Choroid plexus epithelial cell (primary cell): ENCODE measurements around the gene PLA2G2E.

Experiments
- DNase-seq: peaks from one replicate; pipeline ENCODE4 v3.0.0-alpha.2; 2010; ENCODE audit warnings: low read depth
- H3K4me3 ChIP-seq: 2 replicates; pipeline ENCODE4 v1.5.1; 2011; ENCODE audit warnings: low read depth, mild to moderate bottlenecking, control low read depth, low read length, moderate library complexity
- TF ChIP-seq, protein P1 (sequence below): conservative IDR thresholded peaks from 2 replicates; pipeline ENCODE4 v1.5.1; 2011; ENCODE audit warnings: low read depth, mild to moderate bottlenecking, control low read depth, inconsistent platforms, low read length, moderate library complexity

PLA2G2E gene

DNA sequence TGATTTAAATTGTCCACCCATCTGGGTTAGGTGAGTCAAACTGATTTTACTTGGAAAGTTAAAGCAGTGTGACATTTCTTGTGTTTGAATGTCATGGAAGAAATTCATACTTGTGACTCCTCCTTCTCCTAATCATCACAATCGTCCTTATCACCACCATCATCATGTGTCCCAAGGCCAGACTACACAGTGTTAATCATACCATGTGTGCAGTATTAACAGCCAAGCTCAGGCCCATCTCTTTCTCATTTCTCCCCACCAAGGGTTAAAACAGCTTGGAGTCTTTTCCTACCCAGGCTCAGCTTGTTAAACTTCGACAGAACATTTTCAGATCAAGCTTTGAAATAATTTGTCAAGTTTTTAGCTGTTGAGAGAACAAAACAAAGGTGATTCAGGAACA, 22.5 kb upstream of the PLA2G2E start:
- TF ChIP-seq, protein P1, sequence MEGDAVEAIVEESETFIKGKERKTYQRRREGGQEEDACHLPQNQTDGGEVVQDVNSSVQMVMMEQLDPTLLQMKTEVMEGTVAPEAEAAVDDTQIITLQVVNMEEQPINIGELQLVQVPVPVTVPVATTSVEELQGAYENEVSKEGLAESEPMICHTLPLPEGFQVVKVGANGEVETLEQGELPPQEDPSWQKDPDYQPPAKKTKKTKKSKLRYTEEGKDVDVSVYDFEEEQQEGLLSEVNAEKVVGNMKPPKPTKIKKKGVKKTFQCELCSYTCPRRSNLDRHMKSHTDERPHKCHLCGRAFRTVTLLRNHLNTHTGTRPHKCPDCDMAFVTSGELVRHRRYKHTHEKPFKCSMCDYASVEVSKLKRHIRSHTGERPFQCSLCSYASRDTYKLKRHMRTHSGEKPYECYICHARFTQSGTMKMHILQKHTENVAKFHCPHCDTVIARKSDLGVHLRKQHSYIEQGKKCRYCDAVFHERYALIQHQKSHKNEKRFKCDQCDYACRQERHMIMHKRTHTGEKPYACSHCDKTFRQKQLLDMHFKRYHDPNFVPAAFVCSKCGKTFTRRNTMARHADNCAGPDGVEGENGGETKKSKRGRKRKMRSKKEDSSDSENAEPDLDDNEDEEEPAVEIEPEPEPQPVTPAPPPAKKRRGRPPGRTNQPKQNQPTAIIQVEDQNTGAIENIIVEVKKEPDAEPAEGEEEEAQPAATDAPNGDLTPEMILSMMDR, result no peak
- no peak overlapping the region for H3K4me3 ChIP-seq
- no peak for DNase-seq

DNA sequence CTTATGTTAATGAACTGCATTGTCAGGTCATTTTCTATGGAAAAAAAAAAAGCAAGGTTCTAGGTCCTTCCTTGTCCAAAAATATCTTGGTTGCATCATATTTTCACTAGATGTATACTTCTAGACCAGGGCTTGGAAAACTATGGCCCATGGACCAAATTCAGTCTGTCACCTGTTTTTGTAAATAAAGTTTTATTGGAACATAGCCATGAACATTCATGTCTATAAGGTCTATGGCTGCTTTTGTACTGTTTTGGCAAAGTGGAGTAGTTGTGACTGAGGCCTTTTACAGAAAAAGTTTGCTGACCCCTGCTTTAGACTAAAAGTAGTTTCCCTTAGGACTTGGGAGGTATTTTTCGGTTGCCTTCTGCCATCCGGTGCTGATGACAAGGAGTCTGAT, 19.2 kb upstream of the PLA2G2E start:
- no peak overlapping the region for H3K4me3 ChIP-seq
- TF ChIP-seq, protein P1, result no peak
- no peak for DNase-seq

DNA sequence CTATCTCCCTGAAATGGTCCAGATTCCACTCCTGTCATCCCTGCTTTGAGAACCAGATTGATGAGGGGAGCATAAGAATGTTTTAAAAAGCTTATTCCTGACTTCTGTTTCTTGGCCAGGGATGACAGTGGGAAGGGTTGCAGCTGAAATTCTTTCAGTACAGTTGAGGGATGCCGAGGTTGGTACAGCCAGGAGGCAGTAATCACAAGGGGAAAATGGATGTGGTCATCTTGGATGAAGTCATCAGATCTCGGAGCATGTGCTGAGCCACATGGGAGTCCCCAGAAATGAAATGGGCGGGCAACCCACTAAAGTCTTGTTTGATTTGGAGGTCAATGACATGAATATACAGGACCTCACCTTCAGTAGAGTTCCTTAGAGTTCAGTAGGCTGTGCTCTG, 18.7 kb upstream of the PLA2G2E start:
- H3K4me3 ChIP-seq, result no peak overlapping the region
- TF ChIP-seq, protein P1, result no peak
- DNase-seq, result peak; percentile 6

DNA sequence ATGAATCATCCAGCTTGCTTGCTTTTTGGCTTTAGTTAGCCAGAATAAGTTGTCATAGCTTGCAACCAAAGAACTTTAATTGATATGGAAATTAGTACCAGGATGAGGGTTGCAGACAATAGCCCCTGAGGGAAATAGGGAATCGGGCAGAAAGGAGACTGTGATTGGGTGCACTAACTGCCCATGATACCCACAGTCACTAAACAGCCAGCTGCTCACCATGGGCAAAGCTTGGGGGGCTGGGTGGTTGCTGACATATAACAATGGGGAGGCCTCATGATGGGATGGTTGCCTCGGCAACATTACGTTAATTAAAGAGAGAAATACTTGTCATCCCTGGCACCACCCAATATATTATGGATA, 17.8 kb upstream of the PLA2G2E start:
- DNase-seq, result no peak
- TF ChIP-seq, protein P1, result no peak

DNA sequence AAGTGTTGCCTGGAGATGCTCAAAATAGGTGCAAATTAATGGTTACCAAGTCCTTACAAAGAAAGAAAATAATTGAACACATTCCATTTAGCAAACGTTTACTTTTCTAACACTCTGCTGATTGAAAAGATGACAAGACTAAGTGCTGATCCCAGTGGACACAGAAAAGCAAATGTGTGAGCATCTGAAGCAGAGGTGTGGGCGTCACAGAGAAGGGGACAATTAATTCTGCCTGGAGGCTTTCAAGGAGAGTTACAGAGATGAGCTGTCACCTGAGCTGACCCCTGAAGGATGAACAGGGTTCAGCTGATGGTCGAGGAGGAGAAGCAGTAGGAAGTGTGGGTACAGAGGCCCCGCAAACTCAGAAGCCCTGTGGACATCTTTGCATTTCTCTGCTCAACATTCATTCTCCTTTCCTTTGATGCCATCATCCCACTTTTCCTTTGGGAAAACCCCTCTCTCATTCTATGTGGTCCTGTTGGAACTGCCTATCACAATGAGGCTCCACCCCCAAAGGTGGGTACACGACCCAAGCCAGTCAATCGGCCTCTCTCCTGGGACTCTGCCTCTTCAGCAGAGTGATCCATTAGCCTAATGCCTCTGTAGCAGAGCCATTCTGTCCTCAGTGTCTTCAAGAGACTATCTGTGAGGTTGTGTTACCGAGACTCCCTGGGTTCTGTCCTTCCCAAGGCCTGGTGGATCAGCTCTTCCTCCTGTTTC, 17.2 kb upstream of the PLA2G2E start:
- no peak overlapping the region for H3K4me3 ChIP-seq
- DNase-seq, result no peak
- TF ChIP-seq, protein P1, result no peak

More for the DNA sequence above, 17.8 kb upstream of the PLA2G2E start:
- no peak overlapping the region for H3K4me3 ChIP-seq

DNA sequence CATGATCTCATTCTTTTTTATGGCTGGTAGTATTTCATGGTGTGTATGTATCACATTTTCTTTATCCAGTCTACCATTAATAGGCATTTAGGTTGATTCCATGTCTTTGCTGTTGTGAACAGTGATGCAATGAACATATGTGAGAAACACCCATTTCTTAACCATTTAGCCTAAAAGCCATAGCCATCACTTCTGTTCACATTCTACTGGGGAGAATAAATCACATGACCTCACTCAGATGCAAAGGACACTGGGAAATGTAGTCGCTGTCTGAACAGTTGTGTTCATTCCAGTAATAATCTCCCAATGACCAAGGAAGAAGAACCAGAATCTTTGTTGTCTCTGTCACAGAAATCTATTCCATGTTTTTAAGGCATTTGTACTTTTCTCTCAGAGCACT, 15.1 kb upstream of the PLA2G2E start:
- TF ChIP-seq, protein P1, result no peak
- DNase-seq, result no peak
- H3K4me3 ChIP-seq, result no peak overlapping the region

DNA sequence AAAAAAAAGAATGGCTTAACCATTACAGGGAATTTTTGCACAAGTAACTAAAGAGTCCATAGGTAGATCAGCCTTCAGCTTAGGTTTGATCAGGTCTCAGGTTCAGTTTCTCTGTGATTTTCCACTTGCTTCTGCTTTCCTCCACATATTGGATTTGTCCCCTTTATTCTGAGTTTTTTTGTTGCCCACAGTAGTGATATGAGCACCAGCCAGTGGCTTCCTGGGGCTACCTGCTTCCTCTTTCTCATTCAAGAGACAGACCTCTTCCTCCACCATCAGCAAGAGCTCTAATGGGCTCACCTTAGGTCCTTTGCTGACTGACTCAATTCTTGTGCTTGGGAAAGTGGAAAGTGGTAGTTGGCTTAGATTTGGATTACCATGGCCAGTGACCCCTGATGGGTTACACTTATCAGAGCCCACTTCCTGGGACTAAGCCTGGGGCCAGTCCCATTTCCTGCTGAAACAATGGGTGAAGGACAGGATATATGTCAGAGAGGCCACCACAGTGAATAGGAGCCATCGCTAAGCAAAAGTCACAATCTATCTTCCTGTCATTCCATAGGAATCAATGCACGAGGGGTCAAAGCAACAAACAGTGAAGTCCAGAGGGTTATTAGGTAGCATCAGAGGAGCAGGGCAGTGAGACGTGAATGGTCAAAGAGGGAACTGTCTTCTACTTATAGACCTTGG, 12.8 kb upstream of the PLA2G2E start:
- no peak overlapping the region for H3K4me3 ChIP-seq
- TF ChIP-seq, protein P1, result no peak
- no peak for DNase-seq
